ENCODE measurements around the gene MYH1. TPM values are rescaled to one million over a fixed set of nuclear protein-coding genes. Genes with fewer than 3 reads are reported as not detected.

MYH1 gene
- total RNA-seq, 1 experiment from 2014 or later: not detected

DNA sequence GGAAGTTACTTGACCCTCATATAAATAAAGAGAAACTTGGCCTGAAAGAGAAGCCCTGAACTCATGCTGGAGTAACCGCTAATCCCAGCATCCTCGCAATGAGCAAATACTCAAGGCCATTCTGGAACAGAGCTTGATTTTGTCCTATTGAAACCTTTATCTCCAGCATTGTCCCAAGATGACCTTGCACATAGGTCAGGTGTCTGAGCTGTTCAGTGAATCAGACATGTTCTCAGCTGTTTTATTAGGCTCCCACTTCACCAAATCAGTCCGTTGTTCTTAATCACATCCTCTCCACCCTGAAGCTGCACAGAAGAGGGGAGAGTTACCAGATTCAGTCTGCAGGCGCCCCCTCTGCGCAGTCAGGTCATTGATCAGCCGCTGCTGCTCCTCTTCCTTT lies 9.1 kb upstream of the MYH1 start:
- Histone ChIP-seq H3K27me3 (ENCODE audit: insufficient read depth, low read length) (no peaks in the 10 kb centered on the region), H3K27ac (ENCODE audit: insufficient read length, low read depth, low read length) (no peak overlapping the region), H3K56ac (ENCODE audit: insufficient read length, low read depth, low read length) (no peak overlapping the region), H4K5ac (ENCODE audit: insufficient read length, low read depth, low read length) (no peak overlapping the region), H4K20me1 (ENCODE audit: control insufficient read depth, insufficient read depth, insufficient read length) (no peaks in the 10 kb centered on the region), H3K4ac (ENCODE audit: low read depth, low read length) (no peak overlapping the region), H4K91ac (ENCODE audit: insufficient read length, low read depth, low read length) (no peak overlapping the region), H3K79me1 (ENCODE audit: insufficient read depth, low read depth, low read length, poor library complexity, severe bottlenecking) (no peaks in the 10 kb centered on the region), H3K9ac (ENCODE audit: extremely low read depth, insufficient read length, low read length) (no peak overlapping the region), H3K4me2 (ENCODE audit: insufficient read depth, insufficient read length, low read length) (no peak overlapping the region), H3K23ac (ENCODE audit: insufficient read length, low read depth, low read length) (no peak overlapping the region), H3K14ac (ENCODE audit: insufficient read depth, low read length) (no peak overlapping the region), H3K18ac (ENCODE audit: insufficient read length, low read depth, low read length) (no peak overlapping the region), H4K8ac (replicated peaks; ENCODE audit: insufficient read length, low read depth, low read length) (no peak overlapping the region), H2BK12ac (ENCODE audit: insufficient read length, low read depth, low read length) (no peak overlapping the region), H2AFZ (ENCODE audit: low read length) (no peak overlapping the region), H3K4me1 (ENCODE audit: insufficient read depth, low read length) (no peaks in the 10 kb centered on the region), H3T11ph (ENCODE audit: low read length) (no peak overlapping the region), H2BK20ac (ENCODE audit: low read depth, low read length, poor library complexity, severe bottlenecking) (no peak overlapping the region), H3K79me2 (ENCODE audit: insufficient read depth, low read length) (no peaks in the 10 kb centered on the region), H2AK5ac (ENCODE audit: insufficient read length, low read length) (no peak overlapping the region), H3K23me2 (ENCODE audit: insufficient read length, low read depth, low read length, poor library complexity, severe bottlenecking) (no peaks in the 10 kb centered on the region), H2BK120ac (ENCODE audit: low read depth, low read length, poor library complexity, severe bottlenecking) (no peak overlapping the region), H2BK5ac (ENCODE audit: insufficient read length, low read length) (no peak overlapping the region), H2BK15ac (ENCODE audit: low read depth, low read length) (no peak overlapping the region), H3K9me3 (ENCODE audit: control insufficient read depth, low read depth, low read length) (no peaks in the 10 kb centered on the region)
- Mint-ChIP-seq H3K4me3 (no peak overlapping the region), H3K27me3 (ENCODE audit: low read depth) (no peaks in the 10 kb centered on the region), H3K36me3 (ENCODE audit: insufficient read depth in 1 of 3, low read depth in 3 of 3) (peaks cover 0 to 5% (median 2%) of the 10 kb centered on the region in 3 experiments; a peak in 3 of 7 replicates), H3K9me3 (peaks cover 4 to 5% of the 10 kb centered on the region in 2 experiments; a peak in 3 of 5 replicates), H3K4me1 (no peaks in the 10 kb centered on the region), H3K27ac (no peak overlapping the region)
- WGBS (ENCODE audit: extremely low coverage, insufficient read length, low lambda C conversion rate): no CpG with 5 or more reads among the region's 6 CpGs
- no peak for DNase-seq
- TF ChIP-seq, protein P1, sequence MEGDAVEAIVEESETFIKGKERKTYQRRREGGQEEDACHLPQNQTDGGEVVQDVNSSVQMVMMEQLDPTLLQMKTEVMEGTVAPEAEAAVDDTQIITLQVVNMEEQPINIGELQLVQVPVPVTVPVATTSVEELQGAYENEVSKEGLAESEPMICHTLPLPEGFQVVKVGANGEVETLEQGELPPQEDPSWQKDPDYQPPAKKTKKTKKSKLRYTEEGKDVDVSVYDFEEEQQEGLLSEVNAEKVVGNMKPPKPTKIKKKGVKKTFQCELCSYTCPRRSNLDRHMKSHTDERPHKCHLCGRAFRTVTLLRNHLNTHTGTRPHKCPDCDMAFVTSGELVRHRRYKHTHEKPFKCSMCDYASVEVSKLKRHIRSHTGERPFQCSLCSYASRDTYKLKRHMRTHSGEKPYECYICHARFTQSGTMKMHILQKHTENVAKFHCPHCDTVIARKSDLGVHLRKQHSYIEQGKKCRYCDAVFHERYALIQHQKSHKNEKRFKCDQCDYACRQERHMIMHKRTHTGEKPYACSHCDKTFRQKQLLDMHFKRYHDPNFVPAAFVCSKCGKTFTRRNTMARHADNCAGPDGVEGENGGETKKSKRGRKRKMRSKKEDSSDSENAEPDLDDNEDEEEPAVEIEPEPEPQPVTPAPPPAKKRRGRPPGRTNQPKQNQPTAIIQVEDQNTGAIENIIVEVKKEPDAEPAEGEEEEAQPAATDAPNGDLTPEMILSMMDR (conservative IDR thresholded peaks at IDR 0.05): no peak
